ENCODE results near the gene TAS2R30.

DNA sequence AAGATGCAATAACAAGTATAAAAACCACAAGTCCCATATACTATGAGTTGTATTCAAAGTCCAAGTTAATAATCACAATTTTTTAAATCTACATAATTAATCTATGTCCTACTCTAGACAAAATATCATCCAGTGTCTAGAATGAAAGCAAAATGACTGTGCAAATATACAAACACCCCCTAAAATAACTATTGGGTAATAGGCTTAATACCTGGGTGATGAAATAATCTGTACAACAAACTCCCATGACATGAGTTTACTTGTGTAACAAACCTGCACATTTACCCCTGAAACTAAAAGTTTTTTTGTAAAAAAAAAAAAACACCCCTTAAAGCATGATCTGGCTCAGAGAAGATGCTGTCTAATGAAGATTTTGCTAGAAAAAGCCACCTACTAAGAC lies 48.1 kb upstream of the TAS2R30 start:
- TF ChIP-seq, protein P1, sequence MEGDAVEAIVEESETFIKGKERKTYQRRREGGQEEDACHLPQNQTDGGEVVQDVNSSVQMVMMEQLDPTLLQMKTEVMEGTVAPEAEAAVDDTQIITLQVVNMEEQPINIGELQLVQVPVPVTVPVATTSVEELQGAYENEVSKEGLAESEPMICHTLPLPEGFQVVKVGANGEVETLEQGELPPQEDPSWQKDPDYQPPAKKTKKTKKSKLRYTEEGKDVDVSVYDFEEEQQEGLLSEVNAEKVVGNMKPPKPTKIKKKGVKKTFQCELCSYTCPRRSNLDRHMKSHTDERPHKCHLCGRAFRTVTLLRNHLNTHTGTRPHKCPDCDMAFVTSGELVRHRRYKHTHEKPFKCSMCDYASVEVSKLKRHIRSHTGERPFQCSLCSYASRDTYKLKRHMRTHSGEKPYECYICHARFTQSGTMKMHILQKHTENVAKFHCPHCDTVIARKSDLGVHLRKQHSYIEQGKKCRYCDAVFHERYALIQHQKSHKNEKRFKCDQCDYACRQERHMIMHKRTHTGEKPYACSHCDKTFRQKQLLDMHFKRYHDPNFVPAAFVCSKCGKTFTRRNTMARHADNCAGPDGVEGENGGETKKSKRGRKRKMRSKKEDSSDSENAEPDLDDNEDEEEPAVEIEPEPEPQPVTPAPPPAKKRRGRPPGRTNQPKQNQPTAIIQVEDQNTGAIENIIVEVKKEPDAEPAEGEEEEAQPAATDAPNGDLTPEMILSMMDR (IDR thresholded peaks at IDR 0.05; ENCODE audit: insufficient read depth, low read depth, low read length), result no peak
- TF ChIP-seq EZH2 (IDR thresholded peaks at IDR 0.05; ENCODE audit: insufficient read depth, low read length), result no peak

Data from astrocyte (in vitro differentiated cells and primary cell).